Stimulated activated effector memory CD8-positive, alpha-beta T cell treated with anti-CD3 and anti-CD28 coated beads, Interleukin-12 subunit alpha, Interleukin-12 subunit beta, amount 100 ng/mL, for 72 hours (primary cell): ENCODE data around the gene SMDT1.
A peak's percentile ranks its signal among the peaks of the same experiment; 100 is the strongest.
"Not testable (repeated sequence)": the region's sequence is repeated elsewhere in the genome, so short reads cannot be mapped to it uniquely, and the experiment has no call there.

ENCODE experiments used
- ATAC-seq: fragments of 150-1000 bp; cut with Tn5 transposase; 2 replicates; pipeline ENCODE4 v1.10.0; 2021
- DNase-seq, 2 donors: peaks; one replicate each; pipeline ENCODE4 v3.0.0; 2021 to 2022; ENCODE audit warnings: low spot score in 2 of 2
- H3K27ac Mint-ChIP-seq: one replicate; pipeline ENCODE4 v1.8.0; 2022; ENCODE audit warnings: mild to moderate bottlenecking, mixed read lengths
- H3K36me3 Mint-ChIP-seq: one replicate; pipeline ENCODE4 v1.8.0; 2022; ENCODE audit warnings: mild to moderate bottlenecking, mixed read lengths
- H3K4me1 Mint-ChIP-seq: one replicate; pipeline ENCODE4 v1.8.0; 2022; ENCODE audit warnings: mixed read lengths
- H3K4me3 Mint-ChIP-seq: one replicate; pipeline ENCODE4 v1.8.0; 2022; ENCODE audit warnings: mild to moderate bottlenecking, mixed read lengths
- H3K9me3 Mint-ChIP-seq: one replicate; pipeline ENCODE4 v1.8.0; 2022; ENCODE audit warnings: mixed read lengths

Gene SMDT1

DNA sequence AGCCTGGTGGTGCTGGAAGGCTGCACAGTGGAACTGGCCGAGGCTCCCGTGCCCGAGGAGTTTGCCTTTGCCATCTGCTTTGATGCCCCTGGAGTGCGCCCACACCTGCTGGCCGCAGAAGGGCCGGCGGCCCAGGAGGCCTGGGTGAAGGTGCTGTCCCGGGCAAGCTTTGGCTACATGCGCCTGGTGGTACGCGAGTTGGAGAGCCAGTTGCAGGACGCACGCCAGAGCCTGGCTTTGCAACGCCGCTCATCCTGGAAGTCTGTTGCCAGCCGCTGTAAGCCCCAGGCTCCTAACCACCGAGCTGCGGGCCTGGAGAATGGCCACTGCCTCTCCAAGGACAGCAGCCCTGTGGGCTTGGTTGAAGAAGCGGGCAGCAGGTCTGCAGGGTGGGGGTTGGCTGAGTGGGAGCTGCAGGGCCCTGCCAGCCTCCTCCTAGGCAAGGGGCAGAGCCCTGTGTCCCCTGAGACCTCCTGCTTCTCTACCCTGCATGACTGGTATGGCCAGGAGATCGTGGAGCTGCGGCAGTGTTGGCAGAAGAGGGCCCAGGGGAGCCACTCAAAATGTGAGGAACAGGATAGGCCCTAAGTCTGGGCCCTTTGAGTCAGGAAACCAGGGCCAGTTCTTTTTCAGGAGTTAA, 1.9 kb upstream of the SMDT1 start:
- H3K36me3 Mint-ChIP-seq, result peaks cover 28% of the 10 kb centered on the region
- DNase-seq, result no peak
- peaks cover 39% of the 10 kb centered on the region for H3K4me1 Mint-ChIP-seq
- no peak overlapping the region for H3K4me3 Mint-ChIP-seq
- peak overlapping the region; percentile 100 for H3K27ac Mint-ChIP-seq
- no peaks in the 10 kb centered on the region for H3K9me3 Mint-ChIP-seq
- ATAC-seq, result no peak

DNA sequence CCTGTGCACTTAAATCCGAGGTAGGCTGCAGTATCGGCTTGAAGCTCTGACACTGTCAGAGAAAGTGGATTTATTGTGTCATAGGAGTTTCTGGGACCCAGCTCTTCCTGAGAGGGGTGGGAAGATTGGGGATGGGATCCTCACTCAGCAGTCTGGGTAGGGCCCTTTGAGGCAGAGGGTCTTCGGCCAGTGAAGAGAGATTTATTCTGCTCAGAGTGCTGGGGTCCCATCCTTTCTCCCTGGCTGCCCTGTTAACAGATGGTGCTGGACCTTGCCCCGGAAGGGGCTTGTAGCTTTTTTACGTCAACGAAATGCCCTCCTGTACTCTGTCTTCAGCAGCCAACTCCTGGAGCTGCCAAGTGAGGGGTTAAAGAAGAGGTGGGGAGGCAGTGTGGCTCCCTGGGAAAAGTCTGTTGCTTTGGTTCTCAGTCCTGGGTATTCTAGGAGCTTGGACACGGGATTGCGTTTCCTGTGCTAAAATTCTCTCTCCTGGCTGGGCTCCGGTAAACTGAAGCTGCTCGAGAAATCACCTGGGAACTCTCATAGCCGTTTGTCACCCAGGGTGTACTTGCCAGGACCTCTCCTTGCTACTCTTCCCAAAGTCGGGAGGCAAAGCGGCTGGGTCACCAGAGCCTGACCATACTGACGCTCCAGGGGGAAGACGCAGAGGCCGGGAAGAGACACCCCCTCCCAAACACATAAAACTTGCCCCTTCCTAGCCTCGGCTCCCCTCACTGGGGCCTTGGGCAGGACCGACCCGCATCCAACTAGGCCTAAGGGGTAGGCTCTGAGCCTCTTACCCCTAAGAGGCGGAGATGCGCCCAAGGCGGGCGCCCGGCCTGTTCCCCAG, 806 bp upstream of the SMDT1 start:
- H3K36me3 Mint-ChIP-seq, result peaks cover 38% of the 10 kb centered on the region
- peak overlapping the region; percentile 100 for H3K27ac Mint-ChIP-seq
- no peaks in the 10 kb centered on the region for H3K9me3 Mint-ChIP-seq
- H3K4me1 Mint-ChIP-seq, result peaks cover 33% of the 10 kb centered on the region
- DNase-seq, result no peak
- ATAC-seq, result no peak
- H3K4me3 Mint-ChIP-seq, result peak overlapping the region; percentile 82

GRCh38 chr22:42080287-42080686, 787 bp downstream of the SMDT1 start:
- Mint-ChIP-seq H3K4me1 (peaks cover 26% of the 10 kb centered on the region), H3K27ac (peak overlapping the region; percentile 100), H3K36me3 (peaks cover 54% of the 10 kb centered on the region), H3K9me3 (no peaks in the 10 kb centered on the region), H3K4me3 (peak overlapping the region; percentile 82)
- no peak for ATAC-seq
- no peak for DNase-seq

- no peak for ATAC-seq
- Mint-ChIP-seq H3K4me3 (no peak overlapping the region), H3K9me3 (no peaks in the 10 kb centered on the region), H3K4me1 (peaks cover 25% of the 10 kb centered on the region), H3K36me3 (peaks cover 79% of the 10 kb centered on the region), H3K27ac (peak overlapping the region; percentile 48)
- DNase-seq, result no peak
Observed at GRCh38 chr22:42083119-42083518, 3.6 kb downstream of the SMDT1 start.

DNA sequence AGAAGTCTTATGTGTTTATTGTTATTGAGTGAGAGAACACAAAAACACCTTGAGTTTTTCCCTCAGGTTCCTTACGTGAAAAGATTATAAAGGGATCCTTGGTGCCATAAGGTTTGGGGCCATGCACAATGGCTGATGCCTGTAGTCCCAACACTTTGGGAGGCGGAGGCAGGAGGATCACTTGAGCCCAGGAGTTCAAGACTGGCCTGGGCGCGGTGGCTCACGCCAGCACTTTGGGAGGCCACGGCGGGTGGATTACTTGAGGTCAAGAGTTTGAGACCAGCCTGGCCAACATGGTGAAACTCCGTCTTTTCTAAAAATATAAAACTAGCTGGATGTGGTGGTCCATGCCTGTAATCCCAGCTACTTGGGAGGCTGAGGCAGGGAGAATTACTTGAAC, 5.4 kb downstream of the SMDT1 start:
- no peak for DNase-seq
- H3K27ac Mint-ChIP-seq, result no peak overlapping the region
- H3K4me1 Mint-ChIP-seq, result peaks cover 28% of the 10 kb centered on the region
- no peak overlapping the region for H3K4me3 Mint-ChIP-seq
- H3K9me3 Mint-ChIP-seq, result no peaks in the 10 kb centered on the region
- ATAC-seq, result no peak
- H3K36me3 Mint-ChIP-seq, result peaks cover 85% of the 10 kb centered on the region

DNA sequence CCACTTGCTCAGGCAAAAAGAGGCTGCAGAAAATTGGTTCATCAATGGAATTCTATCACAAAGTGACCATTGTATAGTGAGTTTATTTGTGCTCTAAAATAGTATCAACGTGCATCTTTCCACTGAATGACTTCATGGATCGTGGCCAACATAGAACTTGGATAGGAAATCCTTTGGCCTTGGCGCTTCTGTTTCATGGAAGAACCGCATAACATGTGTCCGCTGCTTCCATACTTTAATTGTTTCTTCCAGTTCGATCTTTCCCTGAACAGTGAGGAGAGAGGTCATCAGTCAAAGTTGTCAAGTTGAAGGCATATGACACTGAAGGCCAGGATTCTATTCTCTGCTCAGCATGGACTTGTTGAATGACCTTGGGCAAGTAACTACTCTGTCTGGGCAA, 6.6 kb downstream of the SMDT1 start:
- DNase-seq (no peak), ATAC-seq (no peak)
- H3K4me1 Mint-ChIP-seq, result peaks cover 30% of the 10 kb centered on the region
- no peak overlapping the region for H3K27ac Mint-ChIP-seq
- H3K4me3 Mint-ChIP-seq, result no peak overlapping the region
- H3K9me3 Mint-ChIP-seq, result no peaks in the 10 kb centered on the region
- peaks cover 93% of the 10 kb centered on the region for H3K36me3 Mint-ChIP-seq

DNA sequence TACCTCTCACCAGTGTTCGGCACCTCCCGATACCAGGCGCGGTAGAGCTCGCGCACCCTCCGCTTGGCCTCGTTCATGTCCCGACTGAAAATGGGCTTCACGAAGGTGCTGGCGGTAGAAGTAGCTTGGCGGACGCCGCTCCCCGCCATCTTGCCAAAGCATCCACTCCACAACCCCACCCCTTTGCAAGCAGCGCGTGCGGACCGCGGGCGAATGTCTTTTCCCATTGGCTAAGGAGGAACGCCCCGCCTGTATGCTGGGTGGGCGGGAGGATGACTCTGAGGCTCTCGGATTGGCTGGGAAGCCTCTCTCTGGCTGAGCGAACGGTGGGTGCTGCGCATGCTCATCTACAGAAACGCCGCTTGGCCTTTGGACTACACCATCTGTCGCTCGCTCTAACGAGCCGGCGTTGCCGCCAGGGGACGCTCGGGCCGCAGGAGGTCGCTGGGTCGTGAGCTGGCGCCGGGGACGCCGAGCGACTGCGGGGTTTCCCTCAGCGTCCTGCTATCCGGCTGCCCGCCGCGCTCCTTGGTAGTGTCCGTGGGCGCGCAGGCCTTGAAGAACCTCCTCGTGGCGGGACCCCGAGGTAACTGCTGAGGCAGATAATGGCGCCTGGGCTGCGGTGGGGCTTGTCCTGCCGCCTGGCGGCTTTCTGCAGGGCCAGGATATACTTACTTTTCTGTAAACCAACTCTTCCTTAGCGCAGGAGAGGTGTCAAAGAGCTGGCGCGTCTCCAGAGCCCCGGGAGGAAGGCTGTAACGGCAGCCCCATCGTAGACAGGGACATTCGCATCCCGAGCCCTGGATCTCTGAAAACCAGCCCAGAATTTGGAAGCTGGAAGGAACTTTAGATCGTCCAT, 11.3 kb downstream of the SMDT1 start, which contains the start of gene NDUFA6:
Gene NDUFA6, minus strand, starts transcription at position 177 of the 859 bp plus-strand sequence. Its CDS starts 28 bp downstream, at position 149.
- DNase-seq, result peak; percentile 90 to 97
- H3K4me1 Mint-ChIP-seq, result peaks cover 15% of the 10 kb centered on the region
- peak within 1 kb of the TSS; percentile 98 for H3K27ac Mint-ChIP-seq
- peaks cover 47% of the 10 kb centered on the region for H3K36me3 Mint-ChIP-seq
- peak within 1 kb of the TSS; percentile 94 for H3K4me3 Mint-ChIP-seq
- peak; percentile 95 for ATAC-seq
- H3K9me3 Mint-ChIP-seq, result no peaks in the 10 kb centered on the region

- no peak for DNase-seq
- H3K9me3 Mint-ChIP-seq, result no peaks in the 10 kb centered on the region
Observed at GRCh38 chr22:42091455-42091782, 11.9 kb downstream of the SMDT1 start.

GRCh38 chr22:42101199-42101598, 21.7 kb downstream of the SMDT1 start:
- Mint-ChIP-seq H3K36me3 (peaks cover 10% of the 10 kb centered on the region), H3K4me1 (no peaks in the 10 kb centered on the region), H3K27ac (no peak overlapping the region), H3K9me3 (peaks cover 9% of the 10 kb centered on the region), H3K4me3 (no peak overlapping the region)
- no peak for DNase-seq
- no peak for ATAC-seq

More at GRCh38 chr22:42091455-42091782, 11.9 kb downstream of the SMDT1 start:
- no peak for ATAC-seq
- H3K27ac Mint-ChIP-seq, result peak overlapping the region; percentile 98
- peak overlapping the region; percentile 94 for H3K4me3 Mint-ChIP-seq
- peaks cover 15% of the 10 kb centered on the region for H3K4me1 Mint-ChIP-seq
- peaks cover 42% of the 10 kb centered on the region for H3K36me3 Mint-ChIP-seq

- not testable (repeated sequence) for ATAC-seq, H3K27ac Mint-ChIP-seq, H3K4me1 Mint-ChIP-seq, H3K9me3 Mint-ChIP-seq, H3K36me3 Mint-ChIP-seq, H3K4me3 Mint-ChIP-seq, DNase-seq
Observed at GRCh38 chr22:42104332-42104860, 24.9 kb downstream of the SMDT1 start.

DNA sequence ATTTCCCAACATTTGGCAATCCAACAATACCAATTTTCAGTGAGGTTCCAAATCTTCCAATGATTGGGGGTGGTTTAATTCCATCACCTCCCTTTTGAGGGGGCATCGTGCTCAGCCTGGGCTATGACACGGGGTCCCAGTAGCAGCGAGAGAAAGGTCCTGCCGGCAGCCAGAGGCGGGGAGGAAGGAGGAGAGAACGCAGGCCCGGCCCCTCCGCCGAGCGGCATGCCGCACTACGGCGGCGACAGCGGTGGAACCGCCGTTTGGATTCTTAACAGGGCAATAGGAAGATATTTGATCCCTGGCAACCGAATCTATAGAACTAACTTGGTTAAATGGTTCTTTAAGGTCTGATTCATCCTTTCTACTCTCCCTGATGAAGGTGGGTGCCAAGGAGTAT, 29.3 kb downstream of the SMDT1 start:
- no peak overlapping the region for H3K4me3 Mint-ChIP-seq
- no peak for DNase-seq
- no peaks in the 10 kb centered on the region for H3K36me3 Mint-ChIP-seq
- no peak overlapping the region for H3K27ac Mint-ChIP-seq
- no peak for ATAC-seq
- H3K9me3 Mint-ChIP-seq, result no peaks in the 10 kb centered on the region
- no peaks in the 10 kb centered on the region for H3K4me1 Mint-ChIP-seq

DNA sequence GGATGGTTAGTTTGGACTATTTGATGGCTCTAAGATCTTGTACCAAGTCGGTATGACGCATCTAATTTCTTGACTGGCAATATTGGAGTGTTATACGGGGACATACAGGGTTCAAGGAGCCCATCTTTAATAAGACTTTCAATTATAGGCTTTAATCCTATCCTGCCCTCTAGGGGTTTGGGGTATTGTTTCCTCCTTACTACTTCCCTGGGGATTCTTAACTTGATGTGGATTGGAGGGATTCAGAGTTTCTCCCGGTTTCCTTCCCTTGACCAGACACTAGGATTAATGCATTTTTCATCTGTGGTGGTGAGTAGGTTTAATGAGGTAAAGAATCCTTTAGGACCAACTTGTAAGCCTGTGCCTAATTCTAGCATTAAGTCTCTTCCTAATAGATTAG, 32.3 kb downstream of the SMDT1 start:
- Mint-ChIP-seq H3K27ac (peak overlapping the region; percentile 32), H3K4me3 (no peak overlapping the region), H3K4me1 (no peaks in the 10 kb centered on the region), H3K9me3 (peaks cover 6% of the 10 kb centered on the region), H3K36me3 (no peaks in the 10 kb centered on the region)
- no peak for DNase-seq
- ATAC-seq, result no peak

GRCh38 chr22:42112793-42113192, 33.3 kb downstream of the SMDT1 start:
- not testable (repeated sequence) for ATAC-seq, H3K36me3 Mint-ChIP-seq, H3K9me3 Mint-ChIP-seq, H3K4me3 Mint-ChIP-seq, DNase-seq, H3K27ac Mint-ChIP-seq, H3K4me1 Mint-ChIP-seq

- H3K4me1 Mint-ChIP-seq, result peaks cover 12% of the 10 kb centered on the region
- H3K9me3 Mint-ChIP-seq, result peaks cover 6% of the 10 kb centered on the region
- no peaks in the 10 kb centered on the region for H3K36me3 Mint-ChIP-seq
- ATAC-seq (no peak), DNase-seq (no peak)
- H3K4me3 Mint-ChIP-seq, result no peak overlapping the region
- H3K27ac Mint-ChIP-seq, result no peak overlapping the region
Observed at GRCh38 chr22:42114721-42115120, 35.2 kb downstream of the SMDT1 start.

- not testable (repeated sequence) for H3K4me3 Mint-ChIP-seq, H3K36me3 Mint-ChIP-seq, ATAC-seq, H3K27ac Mint-ChIP-seq, H3K9me3 Mint-ChIP-seq, DNase-seq
- peaks cover 19% of the 10 kb centered on the region for H3K4me1 Mint-ChIP-seq
Observed at GRCh38 chr22:42115420-42115830, 35.9 kb downstream of the SMDT1 start.
